ENCODE data around the gene PCDHGA9. TPM values are rescaled to one million over a fixed set of nuclear protein-coding genes. Genes with fewer than 3 reads are reported as not detected.

The PCDHGA9 gene
- total and polyA plus RNA-seq, 9 of the 15 experiments (the other 6 are each of a cell fraction or from before 2014, with no cell fraction given) = 0.03 to 0.18 (median 0.11) TPM; not detected in 2

GRCh38 chr5:141398608-141399007 is 4.0 kb upstream of the PCDHGA9 start:
- H3K9me3 ChIP-seq (replicated peaks; ENCODE audit: control insufficient read depth, insufficient read depth, low read depth, low read length) = peaks cover 2% of the 10 kb centered on the region; the same call in 1 of the 2 replicates
- peaks cover 0 to 11% of the 10 kb centered on the region in 2 experiments; a peak in 3 of 5 replicates for H3K4me1 ChIP-seq (replicated peaks in 1 of 2; ENCODE audit: control insufficient read depth in 2 of 2, insufficient read depth in 2 of 2, low read length in 2 of 2)
- no peaks in the 10 kb centered on the region for H4K20me1 ChIP-seq (replicated peaks; ENCODE audit: control insufficient read depth, insufficient read depth, low read length)
- H3K27ac ChIP-seq (ENCODE audit: extremely low read depth, low read depth, low read length) = no peak overlapping the region
- H3K9me1 ChIP-seq (ENCODE audit: control insufficient read depth, insufficient read depth, low read length) = no peaks in the 10 kb centered on the region
- no peak overlapping the region for H3K4me3 ChIP-seq
- no peak overlapping the region for H3K4me2 ChIP-seq (ENCODE audit: insufficient read depth, low read length)
- DNase-seq (ENCODE audit: extremely low read depth in 1 of 4, low spot score in 3 of 4) (no peak), ATAC-seq (no peak), FAIRE-seq (no peak)
- no peaks in the 10 kb centered on the region for H3K79me2 ChIP-seq (ENCODE audit: control insufficient read depth, insufficient read depth, low read length)
- H3K27me3 ChIP-seq (ENCODE audit: control insufficient read depth in 2 of 2, insufficient read depth in 2 of 2, low read length in 2 of 2) = peaks cover 0 to 33% of the 10 kb centered on the region in 2 experiments; a peak in 4 of 5 replicates
- in situ Hi-C loops (cut with MboI) (no loop called here), intact Hi-C loops (cut with micrococcal nuclease) (no loop called here)
- H2AFZ ChIP-seq (ENCODE audit: low read depth, low read length) = no peak overlapping the region
- CTCF ChIA-PET (ENCODE audit: low intra/inter-chr PET ratio) = no interaction called here
- POLR2A ChIA-PET = interaction anchor here (1.1 kb wide), 1 partner anchor 8 kb away, joined by 3 read pairs; no protein-coding TSS in a partner anchor
- WGBS (ENCODE audit: insufficient coverage, low coverage, missing lambda C conversion rate) = 4% methylated on average over 15 of the region's 15 CpGs
- BruUV-seq (replicated peaks) = no TSS peak
- H3K9ac ChIP-seq (ENCODE audit: insufficient read depth in 1 of 2, low read depth in 2 of 2, low read length in 2 of 2) = no peak overlapping the region
- no peaks in the 10 kb centered on the region for H3K36me3 ChIP-seq (ENCODE audit: control insufficient read depth, insufficient read depth, low read length)
- no peak for TF ChIP-seq ZNF511 (CRISPR knock-in tag; IDR thresholded peaks at IDR 0.05)
- no peak for TF ChIP-seq DPF2 (IDR thresholded peaks at IDR 0.05)
- no peak for TF ChIP-seq ZFP30 (CRISPR knock-in tag; IDR thresholded peaks at IDR 0.05; ENCODE audit: borderline replicate concordance)
- no peak for TF ChIP-seq BCLAF1 (IDR thresholded peaks at IDR 0.05; ENCODE audit: borderline replicate concordance in 1 of 2, control insufficient read depth in 1 of 2, low read depth in 2 of 2, low read length in 1 of 2)
- no peak for TF ChIP-seq ZNF277 (CRISPR knock-in tag; IDR thresholded peaks at IDR 0.05; ENCODE audit: borderline replicate concordance)
- TF ChIP-seq ZNF586 (CRISPR knock-in tag; conservative IDR thresholded peaks at IDR 0.05) = no peak
- no peak for TF ChIP-seq ZNF175 (CRISPR knock-in tag; IDR thresholded peaks at IDR 0.05; ENCODE audit: low read depth)
- no peak for TF ChIP-seq ZC3H8 (IDR thresholded peaks at IDR 0.05)
- no peak for TF ChIP-seq STAT6 (CRISPR knock-in tag; IDR thresholded peaks at IDR 0.05)
- no peak for TF ChIP-seq BRCA1 (IDR thresholded peaks at IDR 0.05)
- no peak for TF ChIP-seq BRCA1 (CRISPR knock-in tag; IDR thresholded peaks at IDR 0.05)
- TF ChIP-seq ZNF75A (CRISPR knock-in tag; IDR thresholded peaks at IDR 0.05) = no peak
- TF ChIP-seq ZNF263 (CRISPR knock-in tag; IDR thresholded peaks at IDR 0.05; ENCODE audit: borderline replicate concordance) = no peak
- no peak for TF ChIP-seq TSC22D4 (tag; IDR thresholded peaks at IDR 0.05)
- TF ChIP-seq SUPT5H (IDR thresholded peaks at IDR 0.05) = no peak
- no peak for TF ChIP-seq SMAD2 (IDR thresholded peaks at IDR 0.05; ENCODE audit: low read depth, low read length)
- no peak for TF ChIP-seq POLR2A (conservative IDR thresholded peaks at IDR 0.05)
- TF ChIP-seq NCOA4 (IDR thresholded peaks at IDR 0.05; ENCODE audit: partially characterized antibody) = no peak
